Measurements from ENCODE around the gene TEDC2. TPM values are rescaled to one million over a fixed set of nuclear protein-coding genes. Genes with fewer than 3 reads are reported as not detected.

Gene TEDC2
- total RNA-seq, result 5.6 and 14.3 TPM in 2 replicates

GRCh38 chr16:2459647-2460390 lies at the start of gene TEDC2:
Gene TEDC2, plus strand, starts transcription at chr16:2460109. Its CDS starts 36 bp downstream, at chr16:2460145.

GRCh38 chr16:2429034-2429770 lies 30.7 kb upstream of the TEDC2 start, which contains the start of gene CCNF:
Gene CCNF, plus strand, starts transcription at chr16:2429447. Its CDS starts 35 bp downstream, at chr16:2429482.

GRCh38 chr16:2471016-2471652 lies 11.2 kb downstream of the TEDC2 start, which contains the start of gene NTN3:
Gene NTN3, plus strand, starts transcription at chr16:2471297. Its CDS starts 405 bp downstream, at chr16:2471702.

GRCh38 chr16:2474877-2475412 lies 15.0 kb downstream of the TEDC2 start, which contains the start of gene TBC1D24:
Gene TBC1D24, plus strand, starts transcription at chr16:2475127. Its CDS starts 21,022 bp downstream, at chr16:2496149.

GRCh38 chr16:2513405-2514332 lies 53.8 kb downstream of the TEDC2 start, which contains the start of gene ATP6V0C:
Gene ATP6V0C, plus strand, starts transcription at chr16:2513952. Its CDS starts 152 bp downstream, at chr16:2514104.

Other genes with a start within 250 kb of the TEDC2 start
- gene BRICD5, start 249.2 kb upstream of the TEDC2 start, total RNA-seq, result 0.55 and 2.0 TPM in 2 replicates
- 18.6 and 24.5 TPM in 2 replicates for gene PGP, start 245.3 kb upstream of the TEDC2 start, total RNA-seq
- 24.7 and 29.4 TPM in 2 replicates for gene E4F1, start 236.5 kb upstream of the TEDC2 start, total RNA-seq
- 0.78 TPM in 1 of 2 replicates, not detected in the other for gene DNASE1L2, start 223.7 kb upstream of the TEDC2 start, total RNA-seq
- gene ECI1, start 208.5 kb upstream of the TEDC2 start, total RNA-seq, result 58.9 and 66.1 TPM in 2 replicates
- gene RNPS1, start 192.0 kb upstream of the TEDC2 start, total RNA-seq, result 162 and 206 TPM in 2 replicates
- gene ABCA3, start 119.4 kb upstream of the TEDC2 start, total RNA-seq, result 0.16 TPM in 1 of 2 replicates, not detected in the other
- 10.7 and 35.5 TPM in 2 replicates for gene CCNF, start 30.7 kb upstream of the TEDC2 start, total RNA-seq
- gene NTN3, start 11.2 kb downstream of the TEDC2 start, total RNA-seq, result not detected in 2 replicates
- gene TBC1D24, start 15.0 kb downstream of the TEDC2 start, total RNA-seq, result 4.1 and 4.9 TPM in 2 replicates
- 50.1 and 51.4 TPM in 2 replicates for gene ATP6V0C, start 53.8 kb downstream of the TEDC2 start, total RNA-seq
- 12.2 and 24.1 TPM in 2 replicates for gene AMDHD2, start 60.3 kb downstream of the TEDC2 start, total RNA-seq
- gene CEMP1, start 71.3 kb downstream of the TEDC2 start, total RNA-seq, result not detected in 2 replicates
- gene PDPK1, start 77.9 kb downstream of the TEDC2 start, total RNA-seq, result 11.2 and 13.8 TPM in 2 replicates
- gene KCTD5, start 222.4 kb downstream of the TEDC2 start, total RNA-seq, result 36.6 and 37.4 TPM in 2 replicates